ENCODE measurements around the gene ZNF835.

GRCh38 chr19:56663931-56664500 lies 7.5 kb downstream of the ZNF835 start:
- TF ChIP-seq CTCF (IDR thresholded peaks at IDR 0.05 in 4 of 5, conservative IDR thresholded peaks at IDR 0.05 in 1 of 5) (no peak), POLR2A (IDR thresholded peaks at IDR 0.05) (no peak)

Data from gastrocnemius medialis (tissue), 4 donors.